ENCODE measurements around the gene SCN9A. TPM values are rescaled to one million over a fixed set of nuclear protein-coding genes. Genes with fewer than 3 reads are reported as not detected.

The SCN9A gene
- total and polyA plus RNA-seq, 2 donors from 2014 or later: 0.99 to 5.3 TPM

GRCh38 chr2:166155589-166155988 lies 220.2 kb downstream of the SCN9A start:
- H3K27ac ChIP-seq (ENCODE audit: low read depth in 2 of 2, low read length in 2 of 2): no peak overlapping the region
- H3K27me3 ChIP-seq (ENCODE audit: control insufficient read depth, insufficient read depth, low read length): no peaks in the 10 kb centered on the region
- no peak for TF ChIP-seq CTCF (IDR thresholded peaks at IDR 0.05; ENCODE audit: borderline replicate concordance, extremely low read depth, insufficient read depth)
- H3K9me3 ChIP-seq (ENCODE audit: control insufficient read depth in 2 of 3, insufficient read depth in 1 of 3, low read length in 3 of 3): no peaks in the 10 kb centered on the region
- H3K4me3 ChIP-seq (ENCODE audit: low read length in 3 of 3): no peak overlapping the region
- H3K36me3 ChIP-seq (ENCODE audit: control insufficient read depth in 2 of 3, insufficient read depth in 3 of 3, low read length in 3 of 3): no peaks in the 10 kb centered on the region
- no peak for DNase-seq
- intact Hi-C loops (cut with DNase I): no loop called here
- no peaks in the 10 kb centered on the region for H3K4me1 ChIP-seq (ENCODE audit: control insufficient read depth in 2 of 3, insufficient read depth in 2 of 3, low read depth in 1 of 3, low read length in 3 of 3)
- no peak overlapping the region for H3K9ac ChIP-seq (ENCODE audit: low read length in 3 of 3)
- no peak for FAIRE-seq

GRCh38 chr2:166154685-166155338 lies 220.9 kb downstream of the SCN9A start:
- intact Hi-C loops (cut with DNase I): no loop called here
- Histone ChIP-seq H3K4me1 (ENCODE audit: control insufficient read depth in 2 of 3, insufficient read depth in 2 of 3, low read depth in 1 of 3, low read length in 3 of 3) (no peaks in the 10 kb centered on the region), H3K4me3 (ENCODE audit: low read length in 3 of 3) (no peak overlapping the region), H3K9ac (ENCODE audit: low read length in 3 of 3) (no peak overlapping the region), H3K27ac (ENCODE audit: low read depth in 2 of 2, low read length in 2 of 2) (no peak overlapping the region), H3K9me3 (ENCODE audit: control insufficient read depth in 2 of 3, insufficient read depth in 1 of 3, low read length in 3 of 3) (no peaks in the 10 kb centered on the region), H3K27me3 (ENCODE audit: control insufficient read depth, insufficient read depth, low read length) (no peaks in the 10 kb centered on the region), H3K36me3 (ENCODE audit: control insufficient read depth in 2 of 3, insufficient read depth in 3 of 3, low read length in 3 of 3) (no peaks in the 10 kb centered on the region)
- TF ChIP-seq CTCF (IDR thresholded peaks at IDR 0.05; ENCODE audit: borderline replicate concordance, extremely low read depth, insufficient read depth): no peak
- FAIRE-seq (no peak), DNase-seq (no peak)

GRCh38 chr2:166152064-166152463 lies 223.7 kb downstream of the SCN9A start:
- DNase-seq: no peak
- Histone ChIP-seq H3K27me3 (ENCODE audit: control insufficient read depth, insufficient read depth, low read length) (no peaks in the 10 kb centered on the region), H3K4me3 (ENCODE audit: low read length in 3 of 3) (no peak overlapping the region), H3K9ac (ENCODE audit: low read length in 3 of 3) (no peak overlapping the region), H3K36me3 (ENCODE audit: control insufficient read depth in 2 of 3, insufficient read depth in 3 of 3, low read length in 3 of 3) (no peaks in the 10 kb centered on the region), H3K4me1 (ENCODE audit: control insufficient read depth in 2 of 3, insufficient read depth in 2 of 3, low read depth in 1 of 3, low read length in 3 of 3) (no peaks in the 10 kb centered on the region), H3K9me3 (ENCODE audit: control insufficient read depth in 2 of 3, insufficient read depth in 1 of 3, low read length in 3 of 3) (no peaks in the 10 kb centered on the region), H3K27ac (ENCODE audit: low read depth in 2 of 2, low read length in 2 of 2) (no peak overlapping the region)
- no peak for TF ChIP-seq CTCF (IDR thresholded peaks at IDR 0.05; ENCODE audit: borderline replicate concordance, extremely low read depth, insufficient read depth)
- no peak for FAIRE-seq
- intact Hi-C loops (cut with DNase I): no loop called here
